ENCODE measurements around the gene MNAT1.

GRCh38 chr14:60973070-60973469 is 238.5 kb downstream of the MNAT1 start:
- TF ChIP-seq POLR2A (IDR thresholded peaks at IDR 0.05) = no peak
- TF ChIP-seq CTCF (IDR thresholded peaks at IDR 0.05) = no peak
